Osteocyte (in vitro differentiated cells): ENCODE measurements around the gene TCP11L2. TPM values are rescaled to one million over a fixed set of nuclear protein-coding genes. Genes with fewer than 3 reads are reported as not detected.

Experiments
- DNase-seq: peaks from one replicate; pipeline ENCODE4 v3.0.0; 2021; ENCODE audit warnings: mixed read lengths; ENCODE audit not compliant: unreplicated experiment; ENCODE audit errors: extremely low spot score
- H3K27ac Mint-ChIP-seq: one replicate; pipeline ENCODE4 v1.8.0; 2021; ENCODE audit warnings: mild to moderate bottlenecking, mixed read lengths; ENCODE audit not compliant: unreplicated experiment
- H3K27me3 Mint-ChIP-seq: one replicate; pipeline ENCODE4 v1.8.0; 2021; ENCODE audit warnings: mixed read lengths; ENCODE audit not compliant: unreplicated experiment
- H3K36me3 Mint-ChIP-seq: one replicate; pipeline ENCODE4 v1.8.0; 2021; ENCODE audit warnings: mixed read lengths; ENCODE audit not compliant: unreplicated experiment
- H3K4me1 Mint-ChIP-seq: one replicate; pipeline ENCODE4 v1.8.0; 2021; ENCODE audit warnings: mixed read lengths; ENCODE audit not compliant: unreplicated experiment
- H3K4me3 Mint-ChIP-seq: one replicate; pipeline ENCODE4 v1.8.0; 2021; ENCODE audit warnings: mild to moderate bottlenecking, moderate library complexity, mixed read lengths; ENCODE audit not compliant: unreplicated experiment
- H3K9me3 Mint-ChIP-seq: one replicate; pipeline ENCODE4 v1.8.0; 2021; ENCODE audit warnings: mixed read lengths; ENCODE audit not compliant: unreplicated experiment
- total RNA-seq: library from RNA; stranded (reverse); gene quantifications from 2 replicates; pipeline ENCODE4 v1.2.1, GENCODE V29; 2021
- TF ChIP-seq, protein P1 (sequence below): fragments of 200-600 bp; sonication (generic); IDR thresholded peaks from 2 replicates; pipeline ENCODE4 v1.5.0; 2021; ENCODE audit warnings: antibody characterized with exemption, mild to moderate bottlenecking, moderate library complexity

The TCP11L2 gene
- total RNA-seq, 1 donor from 2014 or later, result 42.7 TPM

- Mint-ChIP-seq H3K9me3 (no peaks in the 10 kb centered on the region), H3K27ac (peak overlapping the region; percentile 80), H3K27me3 (no peaks in the 10 kb centered on the region), H3K4me1 (peaks cover 10% of the 10 kb centered on the region), H3K36me3 (peaks cover 47% of the 10 kb centered on the region), H3K4me3 (peak overlapping the region; percentile 30)
- TF ChIP-seq, protein P1, sequence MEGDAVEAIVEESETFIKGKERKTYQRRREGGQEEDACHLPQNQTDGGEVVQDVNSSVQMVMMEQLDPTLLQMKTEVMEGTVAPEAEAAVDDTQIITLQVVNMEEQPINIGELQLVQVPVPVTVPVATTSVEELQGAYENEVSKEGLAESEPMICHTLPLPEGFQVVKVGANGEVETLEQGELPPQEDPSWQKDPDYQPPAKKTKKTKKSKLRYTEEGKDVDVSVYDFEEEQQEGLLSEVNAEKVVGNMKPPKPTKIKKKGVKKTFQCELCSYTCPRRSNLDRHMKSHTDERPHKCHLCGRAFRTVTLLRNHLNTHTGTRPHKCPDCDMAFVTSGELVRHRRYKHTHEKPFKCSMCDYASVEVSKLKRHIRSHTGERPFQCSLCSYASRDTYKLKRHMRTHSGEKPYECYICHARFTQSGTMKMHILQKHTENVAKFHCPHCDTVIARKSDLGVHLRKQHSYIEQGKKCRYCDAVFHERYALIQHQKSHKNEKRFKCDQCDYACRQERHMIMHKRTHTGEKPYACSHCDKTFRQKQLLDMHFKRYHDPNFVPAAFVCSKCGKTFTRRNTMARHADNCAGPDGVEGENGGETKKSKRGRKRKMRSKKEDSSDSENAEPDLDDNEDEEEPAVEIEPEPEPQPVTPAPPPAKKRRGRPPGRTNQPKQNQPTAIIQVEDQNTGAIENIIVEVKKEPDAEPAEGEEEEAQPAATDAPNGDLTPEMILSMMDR, result no peak
- no peak for DNase-seq
Measured at GRCh38 chr12:106342397-106343213, 40.1 kb downstream of the TCP11L2 start.

DNA sequence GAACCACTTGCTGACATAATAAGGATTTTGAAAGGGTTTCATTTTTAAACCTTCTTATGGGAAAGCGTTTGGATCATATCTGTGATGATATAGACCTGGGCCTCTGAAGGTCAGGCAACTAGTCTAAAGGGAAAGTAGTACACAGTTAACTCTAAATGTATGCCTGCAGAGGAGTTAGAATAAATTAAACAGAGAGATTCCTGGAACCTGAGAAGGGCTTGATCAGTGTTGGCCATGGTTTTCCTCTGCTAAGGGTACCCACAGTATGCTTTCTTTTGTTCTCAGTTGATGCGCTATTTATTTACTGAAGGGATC is 40.6 kb downstream of the TCP11L2 start:
- H3K4me1 Mint-ChIP-seq, result peaks cover 10% of the 10 kb centered on the region
- peak overlapping the region; percentile 80 for H3K27ac Mint-ChIP-seq

GRCh38 chr12:106344131-106344530 is 41.6 kb downstream of the TCP11L2 start:
- peaks cover 39% of the 10 kb centered on the region for H3K36me3 Mint-ChIP-seq
- H3K4me1 Mint-ChIP-seq, result peaks cover 10% of the 10 kb centered on the region
- H3K27me3 Mint-ChIP-seq, result no peaks in the 10 kb centered on the region
- no peak for DNase-seq
- no peak overlapping the region for H3K4me3 Mint-ChIP-seq
- H3K9me3 Mint-ChIP-seq, result no peaks in the 10 kb centered on the region
- H3K27ac Mint-ChIP-seq, result no peak overlapping the region
- TF ChIP-seq, protein P1, result no peak

More for the DNA sequence above, 40.6 kb downstream of the TCP11L2 start:
- H3K27me3 Mint-ChIP-seq, result no peaks in the 10 kb centered on the region
- H3K4me3 Mint-ChIP-seq, result peak overlapping the region; percentile 30
- DNase-seq, result no peak
- TF ChIP-seq, protein P1, result no peak
- H3K9me3 Mint-ChIP-seq, result no peaks in the 10 kb centered on the region
- H3K36me3 Mint-ChIP-seq, result peaks cover 41% of the 10 kb centered on the region

DNA sequence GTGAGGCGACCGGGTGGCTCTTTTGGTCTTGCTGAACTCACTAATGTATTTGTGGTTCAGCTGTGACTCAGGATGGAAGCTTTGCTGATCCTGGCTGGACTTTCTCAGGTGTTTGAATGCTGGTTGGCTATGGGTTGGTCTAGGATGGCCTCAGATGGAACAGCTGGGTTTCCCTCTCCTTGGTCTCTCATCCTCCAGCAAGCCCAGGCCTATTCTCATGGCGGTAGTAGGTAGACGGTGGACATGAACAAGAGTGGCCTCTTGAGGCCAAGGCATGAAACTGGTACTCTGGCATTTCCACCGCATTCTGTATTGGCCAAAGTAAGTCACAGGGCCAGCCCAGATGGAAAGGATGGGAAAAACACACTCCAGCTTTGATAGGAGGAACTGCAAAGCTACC is 43.2 kb downstream of the TCP11L2 start:
- peaks cover 25% of the 10 kb centered on the region for H3K36me3 Mint-ChIP-seq
- H3K4me3 Mint-ChIP-seq, result no peak overlapping the region
- H3K4me1 Mint-ChIP-seq, result peaks cover 10% of the 10 kb centered on the region
- DNase-seq, result no peak
- no peak overlapping the region for H3K27ac Mint-ChIP-seq
- TF ChIP-seq, protein P1, result peak; percentile 59
- no peaks in the 10 kb centered on the region for H3K9me3 Mint-ChIP-seq
- H3K27me3 Mint-ChIP-seq, result peaks cover 8% of the 10 kb centered on the region

GRCh38 chr12:106348411-106348810 is 45.9 kb downstream of the TCP11L2 start:
- peaks cover 15% of the 10 kb centered on the region for H3K27me3 Mint-ChIP-seq
- no peaks in the 10 kb centered on the region for H3K4me1 Mint-ChIP-seq
- no peak for DNase-seq
- no peak overlapping the region for H3K27ac Mint-ChIP-seq
- H3K4me3 Mint-ChIP-seq, result no peak overlapping the region
- H3K36me3 Mint-ChIP-seq, result peaks cover 16% of the 10 kb centered on the region
- no peaks in the 10 kb centered on the region for H3K9me3 Mint-ChIP-seq
- TF ChIP-seq, protein P1, result no peak
